Measurements from ENCODE around the gene AKAP9. TPM values are rescaled to one million over a fixed set of nuclear protein-coding genes. Genes with fewer than 3 reads are reported as not detected.

The AKAP9 gene
- polyA plus RNA-seq, 1 experiment = 24.3 TPM

DNA sequence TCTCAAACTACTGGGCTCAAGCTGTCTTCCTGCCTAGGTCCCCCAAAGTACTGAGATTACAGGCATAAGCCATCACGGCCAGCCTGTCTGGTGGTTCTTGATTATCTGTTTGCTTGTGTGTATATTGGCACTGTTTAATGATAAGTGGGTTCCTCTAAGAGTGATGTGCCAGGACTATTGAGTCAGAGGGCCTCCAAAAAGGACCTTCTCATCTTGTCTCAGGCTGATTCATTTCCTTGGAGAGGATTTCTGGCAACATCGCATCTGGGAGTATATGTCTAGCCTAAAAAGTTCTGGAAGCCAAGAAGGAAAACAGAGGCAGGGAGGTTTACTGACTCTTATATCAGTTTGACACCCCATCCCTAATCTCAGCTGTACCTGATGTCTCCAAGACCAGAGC lies 27.1 kb upstream of the AKAP9 start:
- H3K9me3 ChIP-seq (ENCODE audit: control insufficient read depth, insufficient read depth, low read length) = no peaks in the 10 kb centered on the region
- CTCF ChIA-PET = no interaction called here
- TF ChIP-seq, protein P1, sequence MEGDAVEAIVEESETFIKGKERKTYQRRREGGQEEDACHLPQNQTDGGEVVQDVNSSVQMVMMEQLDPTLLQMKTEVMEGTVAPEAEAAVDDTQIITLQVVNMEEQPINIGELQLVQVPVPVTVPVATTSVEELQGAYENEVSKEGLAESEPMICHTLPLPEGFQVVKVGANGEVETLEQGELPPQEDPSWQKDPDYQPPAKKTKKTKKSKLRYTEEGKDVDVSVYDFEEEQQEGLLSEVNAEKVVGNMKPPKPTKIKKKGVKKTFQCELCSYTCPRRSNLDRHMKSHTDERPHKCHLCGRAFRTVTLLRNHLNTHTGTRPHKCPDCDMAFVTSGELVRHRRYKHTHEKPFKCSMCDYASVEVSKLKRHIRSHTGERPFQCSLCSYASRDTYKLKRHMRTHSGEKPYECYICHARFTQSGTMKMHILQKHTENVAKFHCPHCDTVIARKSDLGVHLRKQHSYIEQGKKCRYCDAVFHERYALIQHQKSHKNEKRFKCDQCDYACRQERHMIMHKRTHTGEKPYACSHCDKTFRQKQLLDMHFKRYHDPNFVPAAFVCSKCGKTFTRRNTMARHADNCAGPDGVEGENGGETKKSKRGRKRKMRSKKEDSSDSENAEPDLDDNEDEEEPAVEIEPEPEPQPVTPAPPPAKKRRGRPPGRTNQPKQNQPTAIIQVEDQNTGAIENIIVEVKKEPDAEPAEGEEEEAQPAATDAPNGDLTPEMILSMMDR (IDR thresholded peaks at IDR 0.05; ENCODE audit: low read depth, low read length) = no peak
- H3K27ac ChIP-seq (ENCODE audit: low read depth, low read length) = no peak overlapping the region
- no peaks in the 10 kb centered on the region for H3K27me3 ChIP-seq (ENCODE audit: control insufficient read depth, insufficient read depth, low read length)
- H3K4me3 ChIP-seq (ENCODE audit: low read depth, low read length) = no peak overlapping the region
- POLR2A ChIA-PET = no interaction called here
- DNase-seq (ENCODE audit: low read depth, low spot score) = no peak

GRCh38 chr7:91915401-91916050 lies 25.1 kb upstream of the AKAP9 start:
- H3K27me3 ChIP-seq (ENCODE audit: control insufficient read depth, insufficient read depth, low read length) = no peaks in the 10 kb centered on the region
- no peaks in the 10 kb centered on the region for H3K9me3 ChIP-seq (ENCODE audit: control insufficient read depth, insufficient read depth, low read length)
- POLR2A ChIA-PET = no interaction called here
- H3K27ac ChIP-seq (ENCODE audit: low read depth, low read length) = no peak overlapping the region
- TF ChIP-seq, protein P1 (IDR thresholded peaks at IDR 0.05; ENCODE audit: low read depth, low read length) = no peak
- DNase-seq (ENCODE audit: low read depth, low spot score) = no peak
- CTCF ChIA-PET = interaction anchor here (1.6 kb wide), 1 partner anchor 35 kb away, joined by 9 read pairs; the partner anchor contains the start of gene MTERF1
- no peak overlapping the region for H3K4me3 ChIP-seq (ENCODE audit: low read depth, low read length)

DNA sequence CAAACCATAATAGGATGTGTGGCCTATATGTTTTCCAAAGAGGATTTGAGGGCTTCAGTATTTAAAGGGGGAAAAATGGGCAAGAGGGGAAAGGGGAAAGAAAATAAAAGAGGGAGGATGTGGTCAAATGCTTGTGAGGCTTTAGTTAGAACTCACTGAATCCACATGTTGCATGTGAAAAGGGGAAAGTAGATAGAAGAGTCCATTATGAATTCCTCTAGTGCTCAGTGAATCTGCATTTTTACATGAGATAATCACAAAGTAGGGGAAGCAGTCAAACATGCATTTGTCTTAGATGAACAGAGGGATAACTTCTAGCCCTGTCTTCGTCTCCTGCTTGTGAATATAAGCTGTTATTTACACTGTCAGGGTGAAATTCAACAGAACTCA lies 24.6 kb upstream of the AKAP9 start:
- CTCF ChIA-PET = interaction anchor here (0.6 to 1.6 kb wide), 2 partner anchors 34 to 35 kb away, joined by 3 to 9 read pairs; partner anchors contain the start of gene MTERF1
- DNase-seq (ENCODE audit: low read depth, low spot score) = no peak
- POLR2A ChIA-PET = no interaction called here
- Histone ChIP-seq H3K4me3 (ENCODE audit: low read depth, low read length) (no peak overlapping the region), H3K9me3 (ENCODE audit: control insufficient read depth, insufficient read depth, low read length) (no peaks in the 10 kb centered on the region), H3K27me3 (ENCODE audit: control insufficient read depth, insufficient read depth, low read length) (no peaks in the 10 kb centered on the region), H3K27ac (ENCODE audit: low read depth, low read length) (no peak overlapping the region)
- TF ChIP-seq, protein P1 (IDR thresholded peaks at IDR 0.05; ENCODE audit: low read depth, low read length) = no peak

DNA sequence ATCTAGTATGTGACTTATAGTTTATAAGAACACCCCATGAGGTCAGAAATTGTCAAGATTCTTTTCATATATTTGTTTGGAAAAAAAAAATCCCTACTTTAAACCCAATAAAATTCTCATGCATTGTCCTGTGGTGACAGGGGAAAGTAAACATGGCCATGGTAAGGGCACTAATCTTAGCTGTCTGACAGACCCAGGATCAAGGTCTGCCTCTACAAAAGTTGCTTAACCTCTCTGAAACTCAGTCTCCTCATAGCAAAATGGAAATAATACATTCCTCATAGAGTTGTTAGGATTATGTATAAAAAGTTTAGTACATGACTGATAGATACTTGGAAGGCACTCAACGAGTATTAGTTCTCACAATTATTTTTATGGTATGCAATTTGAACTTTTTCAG lies 22.3 kb upstream of the AKAP9 start:
- Histone ChIP-seq H3K27me3 (ENCODE audit: control insufficient read depth, insufficient read depth, low read length) (no peaks in the 10 kb centered on the region), H3K4me3 (ENCODE audit: low read depth, low read length) (no peak overlapping the region), H3K9me3 (ENCODE audit: control insufficient read depth, insufficient read depth, low read length) (no peaks in the 10 kb centered on the region), H3K27ac (ENCODE audit: low read depth, low read length) (no peak overlapping the region)
- TF ChIP-seq, protein P1 (IDR thresholded peaks at IDR 0.05; ENCODE audit: low read depth, low read length) = no peak
- ChIA-PET POLR2A (no interaction called here), CTCF (no interaction called here)
- DNase-seq (ENCODE audit: low read depth, low spot score) = no peak

DNA sequence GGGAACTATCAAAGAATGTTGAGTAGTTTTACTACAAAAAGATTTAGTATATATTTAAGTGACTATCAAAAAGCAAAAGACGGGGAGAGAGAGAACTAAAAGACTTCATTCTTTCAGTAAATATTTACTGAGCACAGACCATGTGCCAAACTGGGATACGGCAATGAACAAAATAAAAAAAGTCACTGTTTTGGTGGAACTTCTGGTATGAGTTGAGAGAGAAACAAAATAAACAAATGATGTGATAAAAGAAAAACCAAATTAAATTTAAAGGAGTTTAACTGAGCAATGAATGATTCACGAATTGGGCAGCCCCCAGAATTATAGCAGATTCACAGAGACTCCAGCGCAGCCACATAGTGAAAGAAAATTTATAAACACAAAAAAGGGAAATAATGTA lies 17.8 kb upstream of the AKAP9 start:
- POLR2A ChIA-PET = interaction anchor here (0.7 kb wide), 1 partner anchor 415 kb away, joined by 4 read pairs; no protein-coding TSS in a partner anchor
- Histone ChIP-seq H3K27me3 (ENCODE audit: control insufficient read depth, insufficient read depth, low read length) (peaks cover 3% of the 10 kb centered on the region), H3K9me3 (ENCODE audit: control insufficient read depth, insufficient read depth, low read length) (no peaks in the 10 kb centered on the region), H3K4me3 (ENCODE audit: low read depth, low read length) (no peak overlapping the region), H3K27ac (ENCODE audit: low read depth, low read length) (no peak overlapping the region)
- TF ChIP-seq, protein P1 (IDR thresholded peaks at IDR 0.05; ENCODE audit: low read depth, low read length) = no peak
- CTCF ChIA-PET = interaction anchor here (1.1 kb wide), 1 partner anchor 61 kb away, joined by 3 read pairs; no protein-coding TSS in a partner anchor
- no peak for DNase-seq (ENCODE audit: low read depth, low spot score)

All from AG04450 (cell line).